Hepatocyte (in vitro differentiated cells): ENCODE measurements around the gene GNAZ.

Source experiments
- CTCF ChIP-seq: fragments of 200-600 bp; sonication (generic); IDR thresholded peaks from 2 replicates; pipeline ENCODE4 v1.5.1; 2016; ENCODE audit warnings: antibody characterized with exemption, mild to moderate bottlenecking; ENCODE audit not compliant: poor library complexity
- EZH2 ChIP-seq: fragments of 200-600 bp; sonication (generic); IDR thresholded peaks from 2 replicates; pipeline ENCODE4 v1.6.1; 2016; ENCODE audit warnings: antibody characterized with exemption, mild to moderate bottlenecking, borderline replicate concordance

GRCh38 chr22:23125512-23126103 lies 55.3 kb downstream of the GNAZ start:
- TF ChIP-seq EZH2 (no peak), CTCF (no peak)
